NCI-H748 (cell line): Measurements from ENCODE around the gene VSTM4.
A peak's percentile ranks its signal among the peaks of the same experiment; 100 is the strongest.

ENCODE experiments used
- DNase-seq: peaks from one replicate; lab custom pipeline; 2025; ENCODE audit not compliant: unreplicated experiment; lab: John Stamatoyannopoulos, UW

VSTM4 gene

GRCh38 chr10:49118430-49119074 lies 3.2 kb upstream of the VSTM4 start:
- no peak for DNase-seq

GRCh38 chr10:49117376-49118070 lies 2.2 kb upstream of the VSTM4 start:
- DNase-seq: no peak

- DNase-seq: no peak
Measured at GRCh38 chr10:49116509-49117375, 1.4 kb upstream of the VSTM4 start.

- no peak for DNase-seq
Measured at GRCh38 chr10:49115796-49116508, 630 bp upstream of the VSTM4 start.

GRCh38 chr10:49114718-49115014 lies 656 bp downstream of the VSTM4 start:
- DNase-seq: no peak

GRCh38 chr10:49113741-49114141 lies 1.6 kb downstream of the VSTM4 start:
- DNase-seq: no peak

GRCh38 chr10:49112851-49113250 lies 2.5 kb downstream of the VSTM4 start:
- no peak for DNase-seq

GRCh38 chr10:49112098-49112497 lies 3.2 kb downstream of the VSTM4 start:
- DNase-seq: no peak

- no peak for DNase-seq
Measured at GRCh38 chr10:49111320-49111698, 4.0 kb downstream of the VSTM4 start.

GRCh38 chr10:49110684-49111319 lies 4.5 kb downstream of the VSTM4 start:
- no peak for DNase-seq

- DNase-seq: peak; percentile 9
Measured at GRCh38 chr10:49109669-49110340, 5.5 kb downstream of the VSTM4 start.

GRCh38 chr10:49108656-49109055 lies 6.7 kb downstream of the VSTM4 start:
- no peak for DNase-seq

GRCh38 chr10:49107887-49108267 lies 7.4 kb downstream of the VSTM4 start:
- DNase-seq: no peak

GRCh38 chr10:49107111-49107886 lies 8.0 kb downstream of the VSTM4 start:
- no peak for DNase-seq

GRCh38 chr10:49106451-49106850 lies 8.9 kb downstream of the VSTM4 start:
- DNase-seq: no peak

GRCh38 chr10:49105076-49105475 lies 10.2 kb downstream of the VSTM4 start:
- DNase-seq: no peak

- no peak for DNase-seq
Measured at GRCh38 chr10:49104323-49104722, 11.0 kb downstream of the VSTM4 start.

GRCh38 chr10:49103761-49104160 lies 11.6 kb downstream of the VSTM4 start:
- DNase-seq: no peak

- DNase-seq: no peak
Measured at GRCh38 chr10:49099046-49099445, 16.3 kb downstream of the VSTM4 start.
